Measurements from ENCODE around the gene TTC28.
"Not testable (repeated sequence)": the region's sequence is repeated elsewhere in the genome, so short reads cannot be mapped to it uniquely, and the experiment has no call there.

TTC28 gene

GRCh38 chr22:28678170-28678569, 1.5 kb downstream of the TTC28 start:
- not testable (repeated sequence) for DNase-seq (ENCODE audit: low spot score)

GRCh38 chr22:28674121-28674563, 5.5 kb downstream of the TTC28 start:
- peak; percentile 13 for DNase-seq (ENCODE audit: low spot score)

GRCh38 chr22:28670756-28671155, 8.9 kb downstream of the TTC28 start:
- DNase-seq (ENCODE audit: low spot score): no peak

- DNase-seq (ENCODE audit: low spot score): no peak
These were observed 9.5 kb downstream of the TTC28 start for GRCh38 chr22:28670161-28670560.

- DNase-seq (ENCODE audit: low spot score): no peak
These were observed 10.3 kb downstream of the TTC28 start for GRCh38 chr22:28669387-28669786.

GRCh38 chr22:28663569-28663942, 16.1 kb downstream of the TTC28 start:
- not testable (repeated sequence) for DNase-seq (ENCODE audit: low spot score)

GRCh38 chr22:28658448-28658847, 21.2 kb downstream of the TTC28 start:
- no peak for DNase-seq (ENCODE audit: low spot score)

- DNase-seq (ENCODE audit: low spot score): no peak
These were observed 23.5 kb downstream of the TTC28 start for GRCh38 chr22:28656181-28656580.

GRCh38 chr22:28650463-28650862, 29.2 kb downstream of the TTC28 start:
- no peak for DNase-seq (ENCODE audit: low spot score)

GRCh38 chr22:28648792-28649191, 30.8 kb downstream of the TTC28 start:
- DNase-seq (ENCODE audit: low spot score): no peak

- no peak for DNase-seq (ENCODE audit: low spot score)
These were observed 32.4 kb downstream of the TTC28 start for GRCh38 chr22:28647216-28647615.

- DNase-seq (ENCODE audit: low spot score): no peak
These were observed 40.3 kb downstream of the TTC28 start for GRCh38 chr22:28639321-28639720.

- no peak for DNase-seq (ENCODE audit: low spot score)
These were observed 42.4 kb downstream of the TTC28 start for GRCh38 chr22:28637225-28637624.

- no peak for DNase-seq (ENCODE audit: low spot score)
These were observed 49.5 kb downstream of the TTC28 start for GRCh38 chr22:28630177-28630574.

- DNase-seq (ENCODE audit: low spot score): no peak
These were observed 50.0 kb downstream of the TTC28 start for GRCh38 chr22:28629420-28630176.

GRCh38 chr22:28628766-28629165, 50.9 kb downstream of the TTC28 start:
- DNase-seq (ENCODE audit: low spot score): no peak

GRCh38 chr22:28627791-28628190, 51.8 kb downstream of the TTC28 start:
- no peak for DNase-seq (ENCODE audit: low spot score)

GRCh38 chr22:28620244-28620922, 59.3 kb downstream of the TTC28 start:
- no peak for DNase-seq (ENCODE audit: low spot score)

- no peak for DNase-seq (ENCODE audit: low spot score)
These were observed 60.4 kb downstream of the TTC28 start for GRCh38 chr22:28619236-28619635.

- not testable (repeated sequence) for DNase-seq (ENCODE audit: low spot score)
These were observed 64.2 kb downstream of the TTC28 start for GRCh38 chr22:28615423-28615822.

- DNase-seq (ENCODE audit: low spot score): no peak
These were observed 69.7 kb downstream of the TTC28 start for GRCh38 chr22:28609921-28610320.

- no peak for DNase-seq (ENCODE audit: low spot score)
These were observed 71.1 kb downstream of the TTC28 start for GRCh38 chr22:28608546-28608945.

- DNase-seq (ENCODE audit: low spot score): no peak
These were observed 71.8 kb downstream of the TTC28 start for GRCh38 chr22:28607795-28608194.

Data from AG08396 (cell line).